HG03103 (cell line): ENCODE measurements around the gene ADGRD1.
"Not testable (repeated sequence)": the region's sequence is repeated elsewhere in the genome, so short reads cannot be mapped to it uniquely, and the experiment has no call there.

Experiments
- ATAC-seq: cut with Tn5 transposase; IDR thresholded peaks from one replicate; pipeline ENCODE4 v1.9.1; 2021; ENCODE audit warnings: low read depth; ENCODE audit not compliant: unreplicated experiment

The ADGRD1 gene

DNA sequence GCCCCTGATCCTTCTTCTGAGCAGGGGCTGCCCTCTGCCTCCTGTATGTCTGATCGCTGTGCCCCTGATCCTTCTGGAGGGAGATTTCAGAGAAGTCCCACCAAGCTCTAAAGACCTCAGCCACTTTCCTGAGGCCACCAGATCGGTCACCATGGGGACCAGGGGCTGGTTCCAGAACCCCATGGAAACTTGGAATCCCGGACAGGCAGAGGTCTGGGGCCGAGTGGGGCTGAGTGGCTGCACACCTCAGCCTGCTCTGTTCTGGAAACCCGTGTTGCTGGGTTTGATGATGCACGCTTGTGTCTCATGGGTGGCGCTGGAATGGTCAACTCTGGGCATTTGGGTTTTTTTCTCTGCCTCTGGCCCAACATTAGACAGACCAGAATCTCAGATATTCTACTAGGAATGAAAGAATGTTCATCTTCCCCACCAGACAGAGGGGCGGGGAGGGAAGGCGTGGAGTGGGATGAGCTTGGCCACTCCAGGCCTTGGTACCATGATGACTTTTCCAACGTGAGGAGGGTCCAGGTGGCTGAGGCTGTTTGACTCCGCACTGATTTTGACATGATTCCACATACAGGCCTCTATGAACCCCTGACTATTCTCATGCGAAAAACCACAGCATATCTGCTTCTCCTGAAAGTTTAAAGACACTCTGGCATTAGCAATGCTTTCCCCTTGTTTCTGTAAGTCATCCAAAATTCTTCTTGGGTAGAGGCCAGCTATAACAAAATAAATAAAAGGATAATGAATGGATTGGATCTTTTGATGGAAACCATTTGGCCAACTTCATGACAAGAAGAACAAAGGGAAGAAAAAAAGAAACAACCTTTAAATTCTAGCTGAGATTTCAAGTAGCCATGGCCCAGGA, 114.5 kb downstream of the ADGRD1 start:
- no peak for ATAC-seq

DNA sequence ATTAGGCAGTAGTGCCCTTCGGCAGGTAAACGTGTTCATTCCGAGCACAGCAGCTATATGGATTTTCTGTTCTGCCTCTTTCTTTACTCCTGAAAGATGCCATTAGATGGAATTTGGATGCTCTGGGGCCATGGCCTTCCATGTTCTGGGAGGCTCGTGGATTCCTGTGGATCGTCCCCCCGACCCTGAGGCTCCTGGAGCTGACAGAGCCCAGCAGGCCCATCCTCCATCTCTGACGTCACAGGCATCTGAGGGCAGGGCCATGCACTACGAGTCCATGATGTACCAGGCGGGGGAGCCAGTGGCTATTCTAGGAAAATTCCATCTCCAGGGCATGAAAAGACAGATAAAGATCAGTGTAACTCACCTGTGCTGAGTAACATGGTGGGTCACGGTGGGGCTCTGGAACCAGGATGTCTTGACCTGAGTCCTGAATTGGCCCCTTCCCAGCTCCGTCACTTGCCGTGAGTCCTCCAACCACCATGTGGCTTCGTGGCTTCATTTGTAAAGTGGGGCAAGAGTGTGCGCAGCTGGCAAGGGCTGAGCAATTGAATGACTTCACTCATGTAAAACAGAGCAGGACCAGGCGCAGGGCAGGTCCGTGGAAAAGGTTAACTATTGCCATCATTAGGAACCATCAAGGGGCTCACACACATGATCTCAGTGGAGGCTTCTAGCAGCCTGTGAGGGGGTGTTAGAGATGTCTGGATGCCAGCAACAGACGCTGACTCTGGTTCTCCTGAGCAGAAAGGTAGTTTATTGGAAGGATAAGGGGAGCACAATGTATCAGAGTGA, 115.4 kb downstream of the ADGRD1 start:
- not testable (repeated sequence) for ATAC-seq

DNA sequence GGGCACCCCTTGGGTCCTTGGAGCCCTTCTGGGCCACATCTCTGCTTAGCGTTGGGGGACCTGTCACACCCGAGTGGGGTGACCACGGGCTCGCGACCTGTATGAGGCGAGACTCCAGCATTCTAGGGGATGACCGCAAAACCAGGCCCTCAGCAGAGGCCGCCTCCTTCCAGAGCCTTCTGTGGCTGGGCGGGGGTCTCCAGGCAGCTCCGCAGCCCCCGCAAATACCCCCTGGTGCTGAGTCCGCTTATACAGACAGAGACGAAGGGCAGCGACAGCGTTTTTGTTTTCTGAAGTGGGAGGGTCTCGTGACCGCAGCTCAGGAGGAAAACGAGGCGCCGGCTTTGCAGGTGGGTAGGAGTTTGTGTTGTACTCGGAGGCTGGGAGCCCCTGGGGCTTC, 116.4 kb downstream of the ADGRD1 start:
- not testable (repeated sequence) for ATAC-seq

DNA sequence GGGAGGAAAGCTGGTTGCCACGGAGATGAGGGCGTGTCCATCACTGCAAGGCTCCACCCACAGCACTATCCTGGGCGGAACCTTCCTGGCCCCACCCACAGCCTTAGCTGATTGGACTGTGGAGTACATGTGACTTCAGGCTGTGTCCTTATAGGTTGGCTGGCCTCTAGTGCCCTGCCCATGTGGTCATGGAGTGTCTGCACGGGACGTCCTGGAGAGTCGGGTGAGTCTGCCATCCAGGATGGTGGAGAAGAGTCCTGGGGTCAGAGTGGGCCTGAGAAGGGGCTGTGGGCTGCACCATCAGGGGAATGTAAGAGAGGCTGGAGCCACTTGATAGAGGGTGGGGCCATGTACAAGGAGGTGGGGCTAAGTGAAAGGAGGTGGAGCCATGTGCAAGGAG, 117.0 kb downstream of the ADGRD1 start:
- ATAC-seq = not testable (repeated sequence)

DNA sequence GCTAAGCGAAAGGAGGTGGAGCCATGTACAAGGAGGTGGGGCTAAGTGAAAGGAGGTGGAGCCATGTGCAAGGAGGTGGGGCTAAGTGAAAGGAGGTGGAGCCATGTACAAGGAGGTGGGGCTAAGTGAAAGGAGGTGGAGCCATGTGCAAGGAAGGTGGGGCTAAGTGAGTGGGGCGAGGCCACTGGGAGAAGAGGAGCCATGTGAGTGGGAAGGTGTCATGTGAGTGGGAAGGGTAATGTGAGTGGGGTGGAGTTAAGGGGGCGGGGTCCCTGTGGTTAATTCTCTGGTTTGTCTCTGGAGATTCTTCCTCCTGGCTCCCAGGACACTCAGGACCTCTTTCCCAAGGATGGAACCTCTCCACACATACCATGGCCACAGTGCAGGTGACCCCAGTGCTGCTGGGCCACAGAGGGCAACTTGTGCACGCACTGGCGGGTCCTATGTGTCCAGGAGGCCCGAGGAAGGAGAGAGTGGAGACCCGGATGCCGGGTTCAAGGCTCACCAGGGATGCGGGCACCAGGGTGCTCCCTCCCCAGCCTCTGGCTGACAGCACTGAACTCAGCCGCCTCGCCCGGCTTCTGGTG, 117.6 kb downstream of the ADGRD1 start:
- not testable (repeated sequence) for ATAC-seq

DNA sequence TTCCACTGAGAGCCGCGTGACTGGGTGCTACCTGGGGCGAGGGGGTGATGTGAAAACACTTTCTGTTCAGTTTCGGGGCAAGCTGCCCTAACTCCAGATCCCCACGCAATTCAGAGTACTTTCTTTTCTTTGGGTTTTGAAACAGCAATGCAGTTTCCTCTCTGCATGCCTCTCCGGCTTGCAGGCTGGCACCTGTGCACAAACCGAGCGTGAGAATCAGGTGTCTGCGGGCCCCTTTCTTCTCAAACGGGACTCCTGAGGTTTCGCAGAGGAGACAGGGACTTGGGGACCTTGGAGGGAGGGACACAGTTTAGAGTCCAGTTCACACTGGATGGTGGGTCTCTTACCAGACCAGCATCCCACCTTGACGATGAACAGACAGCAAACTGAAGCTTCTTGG, 118.2 kb downstream of the ADGRD1 start:
- ATAC-seq = not testable (repeated sequence)

DNA sequence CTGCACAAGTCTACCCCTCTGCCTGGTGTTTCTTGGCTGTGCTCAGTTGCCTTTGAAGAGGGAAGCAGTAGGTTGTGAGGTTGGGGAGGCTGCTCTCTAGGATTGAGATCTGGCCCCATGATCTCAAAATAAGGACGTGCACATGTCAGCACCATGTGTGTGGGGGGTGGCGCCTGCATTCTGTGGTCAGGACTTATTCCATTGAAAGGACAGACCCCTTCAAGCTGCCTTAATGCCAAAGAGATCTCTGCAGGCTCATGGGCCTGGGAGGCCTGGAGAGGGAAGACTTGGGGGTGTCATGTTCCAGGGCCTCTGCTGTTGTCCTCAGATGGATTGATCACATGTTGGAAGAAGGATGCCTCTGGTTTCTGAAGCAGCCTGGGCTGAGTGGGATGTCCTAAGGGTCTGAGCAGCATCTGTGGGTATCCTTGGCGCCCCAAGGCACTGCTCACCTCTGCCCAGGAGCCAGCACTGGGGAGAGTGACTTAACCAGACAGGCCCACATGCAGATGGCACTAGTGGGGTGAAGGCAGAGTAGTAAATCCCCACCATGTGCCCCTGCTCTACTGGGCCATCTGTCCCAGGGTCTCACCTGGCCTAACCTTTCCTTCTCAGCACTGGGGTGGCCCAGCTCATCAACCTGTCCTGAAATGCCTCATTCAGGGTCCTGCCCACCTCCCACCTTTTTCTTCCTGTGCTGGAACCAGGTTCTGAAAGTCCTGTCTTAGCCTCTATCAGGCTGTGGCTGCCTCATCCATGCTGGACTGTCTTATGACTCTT, 118.9 kb downstream of the ADGRD1 start:
- ATAC-seq = no peak

DNA sequence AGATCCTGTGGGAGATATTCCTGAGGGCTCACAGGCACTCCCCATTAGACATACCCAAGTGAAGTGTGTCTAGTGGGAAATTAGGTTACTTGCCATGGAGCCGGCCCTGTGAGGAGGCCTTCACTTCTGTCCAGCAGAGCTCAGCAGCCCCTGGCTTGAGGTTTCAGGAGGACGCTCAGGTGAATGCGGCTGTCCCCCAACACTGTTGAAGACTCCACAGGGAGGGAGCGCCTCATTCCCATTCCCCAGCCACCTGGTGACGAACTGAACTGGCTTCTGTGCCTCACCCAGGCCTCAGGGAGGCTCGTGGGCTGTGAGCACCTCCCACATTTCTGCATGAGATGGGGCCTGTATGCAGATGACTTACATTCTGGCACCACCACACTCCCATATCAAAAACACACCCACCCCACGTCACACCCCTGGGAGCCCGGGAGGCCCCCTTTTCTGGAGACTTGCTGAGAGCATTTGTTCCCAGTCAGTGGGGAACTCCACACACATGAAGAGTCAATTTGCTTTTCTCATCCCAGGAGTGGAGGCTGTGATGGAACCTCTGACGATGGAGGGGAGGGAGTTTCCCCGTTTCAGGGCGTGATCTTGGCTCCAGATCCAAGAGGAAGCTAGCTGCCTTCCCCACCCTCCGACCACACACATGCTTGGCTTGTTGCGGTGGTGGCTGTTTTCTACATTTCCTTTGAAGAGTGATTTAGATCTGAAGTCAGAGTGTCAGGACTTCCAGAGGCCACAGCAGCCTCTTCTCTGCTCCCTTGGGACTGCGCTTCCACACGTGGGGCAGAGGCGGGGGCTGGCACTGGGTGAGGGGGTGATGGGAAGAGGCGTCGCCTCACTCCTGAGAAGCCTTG, 120.7 kb downstream of the ADGRD1 start:
- no peak for ATAC-seq

DNA sequence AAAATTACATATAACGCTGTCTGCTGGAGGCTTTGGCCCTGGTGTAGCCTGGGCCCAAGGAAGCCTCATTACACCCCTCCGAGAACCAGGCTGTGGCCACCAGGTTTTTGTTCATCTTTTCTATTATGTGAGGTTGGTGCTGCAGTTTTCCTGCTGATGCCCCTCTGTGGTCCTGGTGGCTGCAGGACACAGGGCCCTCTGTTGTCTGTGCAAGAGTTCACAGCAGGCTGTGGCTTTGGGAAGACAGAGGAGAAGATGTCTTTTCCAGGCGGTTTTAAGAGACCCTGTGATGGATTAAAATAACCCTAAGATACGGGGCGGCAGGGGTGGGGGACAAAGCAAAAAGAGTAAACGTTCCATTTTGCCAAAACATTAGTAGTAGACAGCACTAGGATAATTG, 121.5 kb downstream of the ADGRD1 start:
- no peak for ATAC-seq

DNA sequence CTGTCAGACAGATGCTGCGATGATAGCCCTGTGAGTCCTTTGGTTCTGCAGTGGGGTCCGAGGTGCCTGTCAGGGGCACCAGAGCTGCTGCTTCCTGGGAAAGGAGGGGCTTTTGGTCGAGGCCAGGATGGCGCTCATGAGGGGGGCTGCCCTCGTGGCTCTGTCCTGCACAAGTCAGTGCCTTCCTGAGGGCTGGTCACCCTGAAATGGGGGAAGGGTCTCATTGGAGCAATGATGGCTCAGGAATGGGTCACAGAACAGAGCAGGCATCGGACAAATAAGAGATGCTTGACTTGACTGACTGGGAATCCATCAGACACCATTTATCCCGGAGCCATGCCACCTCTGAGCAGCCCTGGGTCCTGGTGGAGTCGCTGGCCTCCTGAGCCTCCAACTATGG, 121.9 kb downstream of the ADGRD1 start:
- no peak for ATAC-seq

DNA sequence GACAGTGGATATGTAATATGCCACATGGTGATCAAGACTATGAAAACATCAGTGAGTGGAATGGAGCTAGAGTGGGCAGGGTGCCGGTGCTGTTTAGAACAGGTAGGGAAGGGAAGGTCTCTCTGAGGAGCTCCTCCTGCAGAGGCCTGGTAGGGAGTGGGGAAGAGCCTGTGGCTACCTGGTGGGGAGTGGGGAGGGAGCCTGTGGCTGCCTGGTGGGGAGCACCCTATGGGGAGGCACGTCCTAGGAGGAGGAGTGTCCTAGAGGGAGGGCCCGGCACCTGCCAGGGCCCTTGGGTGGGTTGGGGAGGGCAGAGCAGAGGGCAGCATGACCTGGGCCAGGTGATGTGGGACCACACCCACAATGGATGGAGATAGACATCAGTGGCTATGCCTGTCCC, 122.6 kb downstream of the ADGRD1 start:
- ATAC-seq = no peak

DNA sequence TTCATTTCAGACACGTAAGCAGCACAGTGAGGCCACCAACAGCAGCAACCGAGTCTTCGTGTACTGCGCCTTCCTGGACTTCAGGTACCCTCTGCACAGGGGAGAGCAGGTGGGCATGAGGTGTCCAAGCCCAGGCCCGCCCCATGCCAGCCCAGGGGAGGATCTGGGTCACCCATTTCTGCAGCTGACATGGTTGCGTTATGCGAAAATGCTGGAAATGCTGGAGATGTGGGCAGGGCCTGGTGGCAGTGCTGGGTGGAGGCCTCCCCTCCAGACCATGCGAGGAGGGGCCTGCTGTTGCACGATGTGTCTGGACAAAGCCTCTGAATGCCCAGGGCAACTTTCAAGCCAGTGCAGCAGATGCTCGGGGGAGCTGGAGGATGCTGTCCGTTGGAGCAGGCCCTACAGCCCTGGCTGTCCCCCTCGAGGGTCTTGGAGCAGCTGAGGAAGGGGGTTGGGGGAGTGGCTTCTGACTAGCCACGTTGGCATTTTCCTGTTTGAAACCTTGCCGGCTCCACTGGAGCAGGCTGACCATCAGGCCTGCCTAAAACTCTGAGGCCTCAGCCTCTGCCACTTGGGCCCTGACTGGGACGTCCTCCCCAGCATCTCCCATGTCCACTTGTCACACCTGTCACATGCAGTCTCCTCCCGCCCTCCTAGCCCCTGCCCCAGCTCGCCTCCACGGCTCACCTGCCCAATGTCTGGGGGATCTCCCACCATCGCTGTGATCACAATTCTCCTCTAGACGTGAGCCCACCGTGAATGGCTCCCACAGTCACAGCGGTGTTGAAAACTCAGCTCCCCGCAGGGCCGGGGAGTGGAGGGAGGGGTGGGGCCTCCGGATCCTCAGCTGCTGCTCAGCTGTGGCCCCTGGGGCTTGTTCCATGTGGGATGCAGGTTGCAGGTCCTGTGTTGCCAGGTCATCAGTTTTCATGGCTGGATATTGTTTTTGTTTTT, 123.4 kb downstream of the ADGRD1 start:
- no peak for ATAC-seq

DNA sequence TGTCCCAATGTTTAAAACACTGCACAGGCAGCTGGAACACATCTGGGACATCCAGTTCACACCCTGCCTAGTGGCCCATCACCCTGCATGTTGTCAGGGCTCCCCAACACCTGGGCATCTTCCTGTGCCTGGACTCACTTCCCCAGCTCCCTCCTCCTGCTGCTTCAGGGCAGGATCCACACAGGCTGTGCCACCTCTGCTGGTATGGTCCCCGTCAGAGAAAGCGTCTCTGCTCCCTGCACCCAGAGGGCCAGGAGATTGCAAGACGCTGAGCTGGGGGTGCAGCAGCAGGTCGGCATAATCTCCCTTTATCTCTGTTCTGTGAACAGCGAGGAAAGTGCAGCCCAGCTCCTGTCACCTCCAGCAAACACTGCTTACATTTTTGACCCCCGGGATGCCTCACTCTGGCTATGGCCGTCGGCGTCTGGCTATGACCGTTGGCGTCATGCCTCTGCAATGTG, 124.3 kb downstream of the ADGRD1 start:
- ATAC-seq = no peak

DNA sequence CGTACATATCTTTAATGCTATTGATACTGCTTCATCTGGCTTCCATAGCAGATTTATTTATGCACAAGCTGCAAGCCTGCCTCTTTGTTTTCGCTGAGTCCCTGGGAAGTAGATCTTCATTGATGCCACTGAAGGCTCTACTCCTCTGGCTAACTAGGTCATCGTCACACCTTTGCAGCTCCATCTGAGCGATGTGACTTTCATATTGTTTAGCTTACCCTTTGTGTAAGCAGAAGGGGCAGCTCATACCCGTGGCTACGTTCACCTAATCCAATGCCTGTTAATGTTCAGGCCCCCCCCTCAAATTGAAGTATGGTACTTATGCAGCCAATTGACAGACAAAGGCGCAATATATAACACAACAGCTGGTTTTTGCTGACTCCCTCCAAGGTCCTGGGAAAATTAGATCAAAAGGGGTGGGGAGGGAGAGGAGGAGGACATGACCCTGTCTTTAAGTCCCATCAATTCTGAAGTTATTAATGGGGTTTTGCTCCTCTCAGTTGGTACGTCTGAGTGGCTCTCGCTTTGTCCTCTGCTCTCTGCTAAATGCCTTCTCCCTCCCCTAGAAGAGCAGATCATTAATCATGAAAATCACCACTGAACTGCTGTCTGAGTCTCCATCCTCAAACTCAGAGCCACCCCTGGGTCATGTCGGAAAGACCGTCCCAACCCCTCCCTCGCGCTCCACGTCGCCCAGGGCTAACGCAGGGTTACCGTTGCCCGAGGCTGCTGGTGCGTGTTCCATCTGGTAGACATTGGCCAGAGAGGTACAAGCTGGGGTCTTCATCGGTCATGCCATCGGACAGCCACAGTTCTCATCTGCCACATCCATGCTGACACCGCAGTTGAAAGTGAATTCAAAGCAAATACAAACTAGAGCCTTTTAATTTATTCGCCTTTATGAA, 128.8 kb downstream of the ADGRD1 start:
- ATAC-seq = no peak

DNA sequence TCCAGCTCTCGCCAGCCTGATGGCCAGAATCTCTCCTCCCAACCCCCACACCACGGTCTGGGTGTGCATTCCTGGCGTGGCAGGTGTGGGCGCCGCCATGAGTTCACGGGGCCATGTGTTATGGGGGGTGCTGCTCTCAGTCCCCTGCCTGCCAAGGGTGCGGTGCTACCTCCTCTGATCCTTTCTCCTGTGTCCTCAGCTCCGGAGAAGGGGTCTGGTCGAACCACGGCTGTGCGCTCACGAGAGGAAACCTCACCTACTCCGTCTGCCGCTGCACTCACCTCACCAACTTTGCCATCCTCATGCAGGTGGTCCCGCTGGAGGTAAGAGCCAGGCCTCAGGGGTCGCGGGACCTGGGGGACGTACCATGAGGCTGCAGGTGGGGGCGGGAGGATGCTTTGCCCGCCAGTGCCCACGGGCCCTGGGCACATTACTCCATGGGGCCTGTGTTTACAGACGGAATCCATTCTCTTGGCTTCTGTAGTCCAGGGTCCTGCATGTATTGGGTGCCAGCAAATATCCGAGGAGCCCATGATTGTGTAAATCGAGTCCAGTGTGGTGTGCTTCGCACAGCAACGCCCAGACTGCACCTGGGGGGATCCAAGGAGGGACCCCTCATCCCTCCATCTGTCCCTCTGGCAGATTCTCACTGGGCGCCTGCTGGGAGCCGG, 130.8 kb downstream of the ADGRD1 start:
- ATAC-seq = no peak

DNA sequence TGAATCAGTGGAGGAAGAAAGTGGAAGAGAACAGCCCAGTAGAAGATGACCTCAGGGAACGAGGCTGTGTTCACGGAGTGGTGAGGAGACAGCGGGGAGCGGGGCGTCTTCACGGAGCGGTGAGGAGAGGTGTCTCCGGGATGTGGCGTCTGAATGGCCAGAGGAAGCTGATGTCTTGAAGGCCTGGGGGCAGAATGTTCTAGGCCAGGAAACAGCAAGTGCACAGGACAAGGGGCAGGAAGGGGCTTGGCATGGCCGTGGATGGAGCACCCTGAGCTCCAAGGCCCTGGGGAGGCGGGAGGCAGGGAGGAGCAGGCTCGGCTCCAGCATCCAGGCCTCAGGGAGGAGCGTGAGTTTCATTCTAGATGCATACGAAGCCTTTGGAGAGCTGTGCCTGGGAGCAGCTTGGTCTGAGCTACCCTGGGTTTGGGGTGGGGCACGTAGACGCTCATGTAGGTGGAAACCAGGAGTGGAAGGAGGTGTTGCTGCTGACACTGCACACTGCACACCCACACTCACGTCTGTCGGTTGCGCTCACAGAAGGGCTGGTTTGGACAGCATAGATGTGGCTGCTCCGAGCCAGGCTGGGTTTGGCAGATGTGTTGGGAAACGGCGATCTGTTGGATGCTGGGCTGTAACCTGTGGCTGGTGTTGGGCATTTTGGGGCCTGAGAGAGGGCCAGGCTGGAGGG, 131.6 kb downstream of the ADGRD1 start:
- ATAC-seq = no peak
